Measurements from ENCODE around the gene CHN2.

CHN2 gene

DNA sequence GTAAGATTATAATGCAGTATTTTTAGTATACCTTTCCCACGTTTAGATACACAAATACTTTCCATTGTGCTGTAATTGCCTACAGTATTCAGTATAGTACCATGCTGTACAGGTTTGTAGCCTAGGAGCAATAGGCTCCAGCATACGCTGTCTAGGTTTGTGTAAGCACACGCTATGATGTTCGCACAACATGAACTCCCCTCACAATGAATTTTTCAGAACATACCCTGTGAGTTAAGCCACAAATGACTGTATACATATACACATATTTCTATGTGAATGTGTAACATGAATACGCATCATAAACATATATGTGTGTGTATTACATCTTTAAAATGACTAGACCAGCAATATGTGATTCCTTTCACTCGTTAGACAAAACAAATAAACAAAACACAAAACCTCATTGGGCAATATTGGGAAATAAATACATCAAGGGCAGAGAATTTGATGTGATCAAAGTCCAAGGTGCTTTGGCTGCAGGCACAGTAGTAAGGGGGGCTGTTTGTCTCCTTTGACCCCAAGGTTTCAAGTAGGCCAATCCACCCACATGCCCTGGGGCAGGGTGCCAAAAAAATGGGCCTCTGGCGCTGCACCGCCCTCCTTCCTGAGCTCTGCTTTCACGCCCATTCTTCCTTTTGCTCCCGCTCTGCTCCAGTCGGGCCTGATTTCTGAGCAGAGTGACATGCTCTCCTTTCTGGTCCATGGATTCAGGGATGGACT is 33.9 kb downstream of the CHN2 start:
- DNase-seq (ENCODE audit: low spot score): no peak

DNA sequence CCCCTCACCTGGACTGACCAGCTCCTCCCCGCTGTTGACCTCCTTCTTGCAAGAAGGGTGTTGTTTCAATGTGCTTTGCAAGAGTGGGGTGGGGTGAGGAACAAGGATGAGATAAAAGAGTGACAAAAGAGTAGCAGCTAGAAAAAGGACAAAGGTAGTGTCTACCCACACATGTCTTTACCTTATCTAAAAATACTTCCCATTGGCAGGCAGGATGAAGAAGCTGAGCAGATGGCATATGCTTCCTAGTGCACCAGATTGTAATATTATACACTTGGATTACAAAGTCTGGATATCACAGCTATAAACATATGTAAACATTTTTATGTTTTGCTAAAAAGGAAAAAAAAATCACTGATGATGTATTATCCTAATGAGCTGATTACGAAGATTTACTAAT is 34.5 kb downstream of the CHN2 start:
- DNase-seq (ENCODE audit: low spot score): no peak

DNA sequence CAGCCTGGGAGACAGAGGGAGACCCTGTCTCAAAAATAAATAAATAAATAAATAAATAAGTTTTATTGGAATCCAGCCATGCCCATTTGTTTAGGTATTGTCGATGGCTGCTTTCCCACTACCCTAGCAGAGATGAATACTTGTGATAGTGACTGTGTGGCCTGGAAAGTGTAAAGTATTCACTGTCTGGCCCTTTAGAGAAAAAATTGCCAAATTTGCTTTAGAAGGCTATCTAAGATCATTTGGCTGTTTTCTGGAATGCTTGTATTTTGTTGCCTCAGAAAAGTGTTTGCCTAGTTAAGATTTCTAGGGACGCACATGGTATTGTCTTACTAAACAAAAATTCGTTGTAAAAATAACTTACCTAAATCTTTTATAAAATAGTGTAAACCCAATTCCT is 35.4 kb downstream of the CHN2 start:
- no peak for DNase-seq (ENCODE audit: low spot score)

DNA sequence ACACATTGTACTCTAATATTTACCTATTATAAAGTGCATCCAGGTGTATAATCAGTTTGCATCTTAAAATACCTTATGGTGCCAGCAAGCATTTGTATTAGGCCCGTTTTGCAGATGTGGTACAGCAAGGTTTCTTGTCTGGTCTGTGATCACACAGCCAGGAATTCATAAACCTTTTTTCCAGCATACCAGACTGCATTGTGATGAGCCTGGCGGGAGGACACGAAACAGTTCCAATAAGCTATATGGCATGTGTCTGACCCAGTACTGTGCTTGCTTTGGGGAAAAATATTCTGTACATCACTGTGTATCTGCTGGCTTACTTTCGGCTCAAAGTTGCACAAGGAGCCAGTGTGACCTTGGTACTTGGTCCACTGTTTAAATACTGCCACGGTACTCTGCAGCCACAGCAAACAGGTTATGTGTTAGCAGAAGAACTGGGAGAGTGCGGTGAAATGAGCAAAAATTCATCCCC is 36.3 kb downstream of the CHN2 start:
- DNase-seq (ENCODE audit: low spot score): no peak

DNA sequence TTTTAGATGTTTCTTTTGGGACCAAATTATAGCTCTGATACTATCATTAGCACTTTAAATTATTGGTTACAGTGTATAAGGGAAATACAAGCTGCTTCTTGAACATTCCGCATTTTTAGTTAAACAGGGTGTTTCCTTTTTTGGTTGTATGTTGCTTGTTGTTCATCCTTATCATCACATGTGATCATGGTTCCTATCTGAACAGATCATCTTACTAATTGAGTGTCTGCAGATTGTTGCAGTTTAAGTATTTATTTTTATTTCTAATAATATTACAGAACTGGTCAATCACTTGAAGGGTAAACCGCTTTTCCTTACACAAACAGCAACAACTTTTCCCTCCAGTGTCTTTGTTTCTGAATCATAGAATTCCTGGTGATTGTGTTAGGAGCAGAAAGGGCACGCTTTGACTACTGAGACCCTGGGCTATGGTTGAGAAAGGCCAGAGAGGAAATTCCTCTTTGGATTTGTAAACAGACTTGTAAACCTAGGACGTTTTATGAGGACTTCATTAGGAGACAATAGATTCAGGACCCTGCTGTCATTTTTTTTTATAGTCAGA is 37.2 kb downstream of the CHN2 start:
- DNase-seq (ENCODE audit: low spot score): no peak

DNA sequence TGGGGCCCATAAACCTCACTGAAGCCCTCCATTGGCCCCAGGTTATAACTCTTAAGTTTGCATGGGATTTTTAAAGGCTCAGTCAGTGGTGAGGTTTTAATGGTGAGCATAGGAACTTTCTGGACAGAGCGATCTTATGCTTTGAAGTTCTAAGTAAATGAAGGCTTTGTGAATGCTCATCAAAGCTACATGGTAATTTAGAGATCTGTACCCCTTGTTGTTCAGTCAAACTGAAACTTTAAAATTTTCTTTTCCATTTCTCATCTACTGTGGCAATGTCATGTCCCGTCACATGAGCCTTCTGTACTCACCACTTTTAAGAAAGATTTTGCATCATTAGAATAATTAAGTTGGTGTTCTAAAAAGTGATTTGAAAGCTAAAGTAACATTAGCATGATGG is 39.9 kb downstream of the CHN2 start:
- DNase-seq (ENCODE audit: low spot score): no peak

DNA sequence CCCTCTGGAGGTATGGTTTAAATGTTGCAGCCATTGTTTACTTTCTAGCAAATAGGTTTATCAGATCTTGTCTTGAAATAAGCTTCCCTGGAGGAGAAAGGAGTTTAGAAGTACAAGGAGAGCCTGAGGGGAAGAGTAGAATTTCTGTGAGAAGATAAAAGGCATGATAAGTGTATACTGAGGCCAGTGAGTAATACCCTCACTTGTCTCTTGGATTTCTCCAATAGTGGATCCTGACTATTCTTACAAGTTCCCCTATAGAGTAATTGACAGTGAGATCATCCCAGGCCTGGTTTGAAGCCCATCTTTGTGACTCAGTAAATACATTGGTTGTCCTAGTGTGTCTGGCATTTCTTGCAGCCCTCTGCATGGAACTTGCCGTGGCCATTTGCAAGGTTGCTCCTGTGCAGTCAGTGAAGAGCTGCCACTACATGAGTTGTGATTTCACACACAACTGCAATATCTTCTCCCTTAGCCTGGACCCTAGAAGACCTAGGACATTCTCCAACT is 41.6 kb downstream of the CHN2 start:
- no peak for DNase-seq (ENCODE audit: low spot score)

DNA sequence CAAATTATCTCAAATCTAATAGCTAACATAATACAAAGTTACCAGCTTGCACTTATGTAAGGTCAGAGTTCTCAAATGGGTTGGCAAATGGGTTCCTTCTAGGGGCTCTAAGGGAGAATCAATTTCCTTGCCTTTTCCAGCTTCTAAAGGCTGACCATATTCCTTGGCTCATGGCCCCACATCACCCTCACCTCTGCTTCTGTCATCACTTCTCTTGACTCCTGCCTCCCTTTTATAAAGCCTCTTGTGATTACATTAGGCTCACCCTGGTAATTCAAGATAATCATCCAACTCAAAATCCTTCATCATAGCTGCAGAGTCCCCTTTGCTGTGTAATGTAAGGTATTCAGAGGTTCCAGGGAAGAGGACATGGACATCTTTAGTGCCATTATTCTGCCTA is 42.1 kb downstream of the CHN2 start:
- DNase-seq (ENCODE audit: low spot score): no peak

DNA sequence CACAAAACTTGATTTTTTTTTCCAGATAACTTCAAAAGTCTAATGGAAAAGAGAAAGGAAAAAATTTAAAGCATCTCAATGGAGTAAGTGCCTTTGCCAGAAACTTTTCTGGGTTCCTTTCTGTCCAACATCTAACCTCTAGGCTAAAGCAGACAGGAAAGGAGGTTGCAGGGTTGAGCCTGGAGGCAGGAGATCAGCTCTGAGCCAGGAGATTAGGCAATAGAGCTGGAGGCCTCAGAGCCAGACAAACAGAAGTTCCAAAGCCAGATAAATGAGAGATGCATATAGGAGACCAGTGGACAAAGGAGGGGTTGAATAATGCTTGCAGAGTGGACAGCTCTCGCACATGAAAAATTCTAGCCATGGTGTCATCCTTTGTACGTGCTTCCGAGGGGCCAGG is 42.9 kb downstream of the CHN2 start:
- DNase-seq (ENCODE audit: low spot score): no peak

DNA sequence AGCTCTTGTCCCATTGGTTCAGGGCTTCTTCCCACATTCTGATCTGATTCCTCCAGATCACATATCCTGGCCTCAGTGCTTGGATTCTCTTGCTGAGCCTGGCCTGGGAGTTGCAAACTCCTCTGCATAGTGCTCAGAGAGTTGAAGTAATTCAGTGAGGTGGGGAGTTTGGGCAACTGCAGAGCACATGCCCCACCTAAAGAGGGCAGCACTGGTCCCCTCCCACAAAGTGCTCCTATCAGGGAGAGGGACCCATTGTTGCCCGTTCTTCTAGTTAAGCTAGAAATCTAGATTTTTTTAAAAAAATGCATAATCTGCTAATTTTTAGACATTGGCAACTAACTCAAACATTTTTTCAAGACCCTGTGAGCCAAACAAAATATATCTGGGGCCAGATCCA is 45.1 kb downstream of the CHN2 start:
- peak; percentile 55 for DNase-seq (ENCODE audit: low spot score)

DNA sequence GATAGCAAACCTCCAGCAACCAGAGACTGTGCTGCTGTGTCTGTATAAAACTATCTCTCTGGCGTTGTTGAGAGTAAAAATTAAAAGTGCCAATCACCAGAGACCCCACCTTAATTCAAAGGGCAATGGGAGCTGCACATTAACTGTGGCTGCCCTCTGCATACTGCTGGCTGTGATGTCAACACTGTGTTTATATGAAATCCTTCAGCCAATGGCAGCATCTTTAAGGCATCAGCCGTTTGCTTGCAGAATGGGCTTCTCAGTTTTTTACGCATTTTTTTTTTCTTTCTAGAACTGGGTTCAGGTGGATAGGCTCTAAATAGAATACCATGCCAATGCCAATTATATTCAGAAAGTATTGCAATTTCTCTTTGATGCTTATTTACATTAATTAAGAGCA is 47.7 kb downstream of the CHN2 start:
- DNase-seq (ENCODE audit: low spot score): no peak

DNA sequence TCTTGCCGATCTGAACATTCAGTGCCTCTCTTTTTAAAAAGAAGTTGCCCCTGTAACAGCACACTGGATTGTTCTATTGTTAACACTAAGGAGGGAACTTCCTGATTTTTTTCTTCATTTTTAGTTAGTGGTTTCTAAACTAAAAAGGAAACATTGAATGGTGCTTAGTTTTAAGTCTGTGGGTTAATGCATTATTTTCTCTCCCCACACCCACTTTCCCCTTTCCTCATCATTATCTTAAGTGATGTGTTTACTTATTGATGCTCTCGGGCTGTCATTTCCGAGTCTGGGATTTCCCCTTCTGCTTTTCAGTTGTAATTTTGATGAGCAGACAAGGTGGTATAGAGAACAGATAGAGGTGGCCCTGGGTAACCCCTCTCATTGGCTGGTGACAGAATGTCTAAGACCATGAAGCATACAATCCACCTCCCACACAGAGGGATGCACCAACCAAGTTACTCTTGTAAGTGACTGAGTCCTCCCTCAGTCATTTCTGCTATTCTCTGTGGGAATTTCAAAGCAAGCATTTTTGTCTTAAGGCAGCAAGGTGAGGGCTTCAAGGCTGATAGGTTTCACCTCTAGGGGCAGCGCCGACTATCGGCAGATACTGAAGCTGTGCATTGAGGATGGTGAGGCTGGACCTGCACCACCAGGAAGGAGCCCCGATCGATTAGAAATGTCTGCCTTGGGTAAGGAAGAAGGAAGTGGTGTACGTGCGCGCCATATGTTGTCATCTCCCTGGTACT is 49.5 kb downstream of the CHN2 start:
- no peak for DNase-seq (ENCODE audit: low spot score)

DNA sequence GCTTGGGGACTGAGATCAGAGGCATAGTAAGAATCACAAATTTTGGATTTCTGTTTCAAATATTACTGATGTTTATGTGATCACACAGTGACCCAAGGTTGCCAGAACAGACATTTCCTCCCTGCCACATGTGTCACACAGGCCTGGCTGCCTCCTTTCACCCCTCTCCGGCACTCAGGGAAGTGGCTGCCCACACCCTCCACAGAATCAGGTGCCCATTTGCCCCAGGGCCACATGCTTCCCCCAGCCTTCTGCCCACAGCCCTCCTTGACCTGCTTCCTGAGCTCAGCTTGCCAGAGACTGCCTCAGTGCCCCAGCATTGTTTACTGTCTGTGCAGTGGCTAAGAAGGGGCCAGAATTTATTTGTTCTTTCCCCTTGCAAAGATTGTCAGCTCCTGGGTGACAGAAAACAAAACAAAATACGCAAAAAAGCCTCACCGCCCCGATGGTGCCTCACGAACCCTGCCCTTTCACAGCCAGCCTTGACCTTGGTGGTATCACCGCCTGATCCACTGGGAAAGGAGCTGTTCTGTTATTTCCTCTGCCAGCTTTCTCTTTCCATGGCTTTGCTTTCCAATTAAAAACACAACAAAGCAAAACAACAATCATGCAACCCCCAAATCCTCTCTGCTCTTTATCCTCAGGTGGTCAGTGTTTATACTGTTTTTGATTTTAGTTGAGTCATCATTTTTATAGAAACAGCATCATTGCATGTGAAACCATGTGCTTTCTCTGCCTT is 52.8 kb downstream of the CHN2 start:
- no peak for DNase-seq (ENCODE audit: low spot score)

DNA sequence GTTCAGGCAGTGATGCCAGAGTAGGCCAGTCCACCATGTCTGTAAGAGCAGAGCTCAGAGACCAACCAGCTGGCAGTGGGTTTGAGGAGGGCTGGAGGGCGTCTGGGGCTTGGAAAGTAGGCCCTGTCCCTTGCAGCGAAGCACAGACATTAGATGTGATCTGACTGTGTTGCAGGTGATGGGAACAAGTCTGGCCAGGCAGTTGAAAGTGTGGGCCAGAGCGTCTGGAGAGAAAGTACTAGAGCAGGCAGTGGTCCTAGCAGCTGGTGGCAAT is 53.3 kb downstream of the CHN2 start:
- no peak for DNase-seq (ENCODE audit: low spot score)

DNA sequence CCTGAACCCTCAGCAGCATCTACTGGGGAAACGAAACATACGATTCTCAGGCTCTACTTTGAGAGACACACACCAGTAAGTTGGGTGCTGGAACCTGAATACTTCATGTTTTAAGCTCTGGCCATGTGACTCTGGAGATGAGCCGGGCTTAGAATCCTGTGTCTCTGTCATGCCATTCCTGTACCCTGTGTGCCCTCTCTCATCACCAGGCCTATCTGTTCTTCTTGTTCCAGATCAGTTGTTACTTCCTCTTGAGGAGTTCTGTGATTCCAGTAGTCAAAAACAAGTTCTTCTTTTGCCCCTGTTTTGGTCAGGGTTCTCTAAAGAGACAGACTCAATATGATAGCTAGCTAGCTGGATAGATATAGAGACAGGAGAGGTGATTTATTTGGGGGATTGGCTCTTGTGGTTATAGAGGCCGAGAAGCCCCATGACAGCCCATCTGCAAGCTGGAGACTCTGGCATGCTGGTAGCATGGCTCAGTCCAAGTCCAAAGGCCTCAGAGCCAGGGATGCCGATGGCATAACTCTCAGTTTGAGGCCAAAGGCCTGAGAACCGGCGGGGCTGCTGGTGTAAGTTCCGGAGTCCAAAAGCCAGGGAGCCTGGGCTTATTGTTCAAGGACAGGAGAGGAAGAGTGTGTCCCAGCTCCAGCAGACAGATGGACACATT is 54.3 kb downstream of the CHN2 start:
- no peak for DNase-seq (ENCODE audit: low spot score)

DNA sequence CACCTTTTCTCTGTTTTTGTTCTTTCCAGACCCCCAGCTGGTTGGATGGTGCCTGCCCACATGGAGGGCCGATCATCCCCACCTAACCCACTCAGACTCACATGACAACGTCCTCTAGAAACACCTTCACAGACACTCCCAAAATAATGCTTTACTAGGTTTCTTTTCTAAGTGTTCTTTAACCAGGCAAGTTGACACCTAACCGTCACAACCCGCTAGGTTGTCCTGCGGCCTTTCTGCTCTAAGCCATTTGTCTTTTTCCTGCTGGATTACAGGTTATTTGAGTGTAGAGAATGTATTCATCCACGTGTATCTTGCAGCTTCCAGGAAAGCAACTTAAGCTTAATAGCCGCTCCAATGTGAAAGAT is 54.8 kb downstream of the CHN2 start:
- no peak for DNase-seq (ENCODE audit: low spot score)

DNA sequence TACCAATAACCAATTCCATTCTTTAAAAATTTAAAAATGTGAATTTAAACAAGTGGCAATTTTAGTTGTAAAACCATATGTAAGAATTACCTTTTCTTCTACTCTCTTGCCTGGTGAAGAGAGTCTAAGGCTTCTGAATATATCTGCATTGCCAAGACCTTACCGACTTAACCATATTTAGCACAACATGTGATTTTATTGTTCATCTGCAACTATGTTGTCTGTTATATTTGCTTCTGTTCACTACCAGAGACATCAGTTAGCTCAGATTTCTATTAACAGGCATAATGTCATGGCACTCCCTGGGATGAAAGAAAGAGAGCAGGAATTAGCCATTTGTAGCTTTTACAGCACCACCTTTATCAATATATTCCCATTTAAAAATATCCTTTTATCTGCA is 55.3 kb downstream of the CHN2 start:
- DNase-seq (ENCODE audit: low spot score): no peak

DNA sequence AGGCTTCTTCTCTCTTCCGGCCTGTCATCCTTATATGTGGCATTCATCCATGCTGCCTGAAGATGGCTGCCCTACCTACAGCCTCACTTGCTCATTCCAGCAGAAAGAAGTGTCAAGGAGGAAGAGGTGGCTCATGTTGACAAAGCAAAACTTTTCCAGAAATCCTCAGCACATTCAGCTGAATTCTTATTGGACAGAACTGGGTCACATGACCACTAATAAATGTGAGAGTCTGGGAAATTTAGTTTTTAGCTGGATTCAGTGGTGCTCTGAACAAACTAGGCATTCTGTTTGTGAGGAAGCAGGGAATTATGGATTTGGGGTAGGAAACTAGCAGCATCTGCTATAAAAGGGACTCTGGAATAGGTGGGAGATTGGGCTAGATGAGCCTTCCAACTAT is 58.6 kb downstream of the CHN2 start:
- no peak for DNase-seq (ENCODE audit: low spot score)

DNA sequence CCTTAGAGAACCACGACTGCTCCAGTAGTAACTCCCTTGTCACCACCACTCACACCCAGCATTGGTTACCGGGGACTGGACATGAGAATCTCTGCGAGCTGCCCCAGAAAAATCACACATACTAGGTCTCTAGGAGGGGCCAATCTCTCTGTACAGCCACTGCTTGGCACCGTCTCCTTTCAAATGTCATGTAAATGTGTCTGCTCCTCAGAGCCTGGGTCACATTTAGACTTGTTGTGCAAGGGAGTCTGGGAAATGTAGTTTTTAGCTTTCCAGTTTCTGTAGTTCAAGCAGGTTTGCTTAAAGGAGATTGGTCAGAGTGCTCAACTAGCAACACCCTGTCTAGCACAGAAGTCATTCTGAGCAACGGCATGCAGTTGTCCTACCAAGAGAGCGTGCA is 60.0 kb downstream of the CHN2 start:
- DNase-seq (ENCODE audit: low spot score): no peak

DNA sequence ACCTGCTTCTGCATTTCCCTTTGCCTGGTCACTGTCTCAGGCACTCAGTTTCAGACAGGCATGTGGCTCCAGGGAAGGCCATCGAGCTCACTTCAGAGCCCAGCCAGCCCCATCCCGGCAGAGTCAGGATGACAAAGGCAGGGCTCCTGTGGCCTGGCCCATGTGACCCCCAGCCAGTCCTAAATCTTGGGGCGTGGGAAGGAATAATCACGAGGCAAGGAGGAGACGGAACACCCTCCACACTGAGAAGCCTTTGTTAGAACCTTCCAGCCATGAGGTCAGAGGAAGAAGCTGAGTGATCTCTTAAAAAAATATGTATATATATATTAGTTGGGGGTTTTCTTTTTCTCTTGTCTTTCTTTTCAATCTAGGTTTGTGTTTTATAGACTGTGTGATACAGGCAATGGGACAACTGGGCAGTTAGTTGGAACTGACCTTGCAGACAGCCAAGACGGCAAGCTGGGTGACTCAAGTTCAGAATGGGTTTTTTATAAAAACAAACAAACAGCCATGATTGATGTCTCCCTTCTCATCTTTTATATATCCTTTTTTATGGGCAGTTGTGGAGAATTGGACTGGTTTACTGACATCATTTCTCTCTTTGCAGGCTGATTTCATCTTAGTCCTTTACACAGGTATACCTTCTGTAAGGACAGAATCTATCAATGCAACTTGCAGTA is 60.8 kb downstream of the CHN2 start:
- no peak for DNase-seq (ENCODE audit: low spot score)

DNA sequence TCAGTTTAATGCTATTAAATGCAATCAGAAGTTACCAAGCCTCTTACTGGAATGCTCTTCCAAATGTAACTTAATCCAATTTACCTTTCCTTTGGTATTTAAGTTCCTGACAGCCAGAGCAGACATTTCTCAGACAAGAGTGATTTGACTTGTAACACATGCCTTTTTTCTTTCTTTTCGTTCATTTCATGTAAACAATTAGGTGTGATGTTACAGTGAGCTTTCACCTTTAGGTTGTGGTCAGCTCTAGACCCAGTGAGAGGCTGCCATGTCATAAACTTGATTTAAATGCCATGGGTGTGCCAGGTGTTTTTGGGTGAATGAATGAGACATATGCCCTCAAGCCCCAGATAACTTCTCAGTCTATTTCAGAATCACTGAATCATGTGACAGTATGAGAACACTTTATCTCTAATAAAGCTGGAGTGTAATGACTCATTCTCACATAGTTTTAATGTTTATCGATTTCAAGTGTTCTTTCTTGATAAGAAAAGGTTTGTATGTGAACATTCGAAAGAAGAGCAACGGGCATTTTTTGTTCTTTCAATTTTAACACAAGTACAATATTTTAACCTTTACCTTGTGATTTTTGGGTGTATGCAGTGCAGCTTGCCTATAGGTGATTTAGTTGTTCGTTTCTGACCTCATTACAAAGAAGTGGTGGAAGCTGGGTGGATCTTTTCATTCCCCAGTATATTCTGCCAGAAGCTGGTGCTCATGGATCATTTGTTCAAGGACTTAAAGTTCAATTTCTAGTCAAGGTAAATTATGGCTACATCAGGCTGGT is 61.5 kb downstream of the CHN2 start:
- DNase-seq (ENCODE audit: low spot score): no peak

Data from D341Med (cell line).